ENCODE results near the gene NUTF2.

The NUTF2 gene

GRCh38 chr16:67846320-67847063 lies at the start of gene NUTF2:
TSS of gene NUTF2 (plus strand) at chr16:67846933. CDS start at chr16:67865131, 18,198 bp downstream.
- Mint-ChIP-seq H3K36me3 (ENCODE audit: insufficient read depth) (peaks cover 12% of the 10 kb centered on the region), H3K9me3 (no peaks in the 10 kb centered on the region), H3K4me3 (peak within 1 kb of the TSS; percentile 82), H3K4me1 (peaks cover 36% of the 10 kb centered on the region), H3K27ac (ENCODE audit: low read depth) (peak within 1 kb of the TSS; percentile 80), H3K27me3 (no peaks in the 10 kb centered on the region)
- peak; percentile 92 to 93 for DNase-seq (ENCODE audit: low spot score in 2 of 2)
- ATAC-seq (replicated peaks; ENCODE audit: extremely low read depth, poor library complexity, severe bottlenecking): peak; percentile 66

GRCh38 chr16:67800338-67800926 lies 46.3 kb upstream of the NUTF2 start:
- no peak for DNase-seq (ENCODE audit: low spot score in 2 of 2)
- peaks cover 61% of the 10 kb centered on the region for H3K4me1 Mint-ChIP-seq
- H3K4me3 Mint-ChIP-seq: no peak overlapping the region
- no peaks in the 10 kb centered on the region for H3K9me3 Mint-ChIP-seq
- ATAC-seq (replicated peaks; ENCODE audit: extremely low read depth, poor library complexity, severe bottlenecking): no peak
- H3K27me3 Mint-ChIP-seq: no peaks in the 10 kb centered on the region
- peaks cover 25% of the 10 kb centered on the region for H3K36me3 Mint-ChIP-seq (ENCODE audit: insufficient read depth)
- no peak overlapping the region for H3K27ac Mint-ChIP-seq (ENCODE audit: low read depth)

DNA sequence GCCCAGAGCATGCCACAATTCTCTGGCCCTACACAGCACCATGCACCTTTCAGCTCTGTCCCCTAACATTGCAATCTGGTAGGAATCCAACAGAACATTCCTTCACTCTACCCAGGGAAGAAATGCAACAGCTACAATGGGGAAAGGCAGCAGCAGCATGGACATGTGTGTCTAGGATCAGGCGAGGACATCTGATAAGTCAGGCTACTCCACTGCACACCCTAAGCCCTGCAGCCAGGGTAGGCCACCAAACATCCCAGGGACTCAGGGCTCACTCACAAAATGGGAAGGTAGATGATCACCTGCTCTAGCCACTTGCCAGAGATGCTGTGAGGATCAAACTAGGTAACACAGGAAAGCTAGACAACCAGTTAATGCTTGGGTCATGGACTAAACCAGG lies 45.5 kb upstream of the NUTF2 start:
- no peaks in the 10 kb centered on the region for H3K27me3 Mint-ChIP-seq
- DNase-seq (ENCODE audit: low spot score in 2 of 2): no peak
- H3K27ac Mint-ChIP-seq (ENCODE audit: low read depth): no peak overlapping the region
- ATAC-seq (replicated peaks; ENCODE audit: extremely low read depth, poor library complexity, severe bottlenecking): no peak
- peaks cover 64% of the 10 kb centered on the region for H3K4me1 Mint-ChIP-seq
- H3K36me3 Mint-ChIP-seq (ENCODE audit: insufficient read depth): peaks cover 29% of the 10 kb centered on the region
- H3K4me3 Mint-ChIP-seq: peak overlapping the region; percentile 34
- no peaks in the 10 kb centered on the region for H3K9me3 Mint-ChIP-seq

DNA sequence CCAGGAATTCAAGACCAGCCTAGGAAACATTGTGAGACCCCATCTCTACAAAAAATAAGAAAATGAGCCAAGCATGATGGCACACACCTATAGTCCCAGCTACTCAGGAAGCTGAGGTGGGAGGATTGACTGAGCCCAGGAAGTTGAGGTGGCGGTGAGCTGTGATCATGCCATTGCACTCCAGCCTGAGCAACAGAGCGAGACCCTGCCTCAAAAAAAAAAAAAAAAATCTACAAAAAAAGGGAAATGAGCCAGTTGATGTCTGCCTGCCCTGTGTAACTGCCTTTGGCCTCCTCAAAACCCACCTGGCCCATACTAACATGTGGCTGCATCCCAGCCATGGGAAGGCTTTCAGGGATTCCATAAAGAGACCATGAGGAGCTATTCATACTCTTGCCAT lies 44.9 kb upstream of the NUTF2 start:
- Mint-ChIP-seq H3K4me1 (peaks cover 59% of the 10 kb centered on the region), H3K36me3 (ENCODE audit: insufficient read depth) (peaks cover 26% of the 10 kb centered on the region), H3K9me3 (no peaks in the 10 kb centered on the region), H3K27me3 (no peaks in the 10 kb centered on the region), H3K4me3 (peak overlapping the region; percentile 34), H3K27ac (ENCODE audit: low read depth) (no peak overlapping the region)
- ATAC-seq (replicated peaks; ENCODE audit: extremely low read depth, poor library complexity, severe bottlenecking) (no peak), DNase-seq (ENCODE audit: low spot score in 2 of 2) (no peak)

- Mint-ChIP-seq H3K36me3 (ENCODE audit: insufficient read depth) (peaks cover 18% of the 10 kb centered on the region), H3K4me3 (peak overlapping the region; percentile 25), H3K27me3 (no peaks in the 10 kb centered on the region), H3K27ac (ENCODE audit: low read depth) (no peak overlapping the region), H3K4me1 (peaks cover 49% of the 10 kb centered on the region), H3K9me3 (no peaks in the 10 kb centered on the region)
- no peak for DNase-seq (ENCODE audit: low spot score in 2 of 2)
- ATAC-seq (replicated peaks; ENCODE audit: extremely low read depth, poor library complexity, severe bottlenecking): no peak
Measured at GRCh38 chr16:67803894-67804293, 42.8 kb upstream of the NUTF2 start.

- Mint-ChIP-seq H3K9me3 (no peaks in the 10 kb centered on the region), H3K27ac (ENCODE audit: low read depth) (peak overlapping the region; percentile 88), H3K27me3 (no peaks in the 10 kb centered on the region), H3K4me3 (peak overlapping the region; percentile 78), H3K36me3 (ENCODE audit: insufficient read depth) (peaks cover 18% of the 10 kb centered on the region), H3K4me1 (peaks cover 40% of the 10 kb centered on the region)
- ATAC-seq (replicated peaks; ENCODE audit: extremely low read depth, poor library complexity, severe bottlenecking) (no peak), DNase-seq (ENCODE audit: low spot score in 2 of 2) (no peak)
Measured at GRCh38 chr16:67804853-67805542, 41.7 kb upstream of the NUTF2 start.

GRCh38 chr16:67805718-67806427 lies 40.9 kb upstream of the NUTF2 start:
- no peaks in the 10 kb centered on the region for H3K9me3 Mint-ChIP-seq
- DNase-seq (ENCODE audit: low spot score in 2 of 2): no peak
- no peaks in the 10 kb centered on the region for H3K27me3 Mint-ChIP-seq
- H3K4me1 Mint-ChIP-seq: peaks cover 31% of the 10 kb centered on the region
- H3K4me3 Mint-ChIP-seq: peak overlapping the region; percentile 78
- peaks cover 13% of the 10 kb centered on the region for H3K36me3 Mint-ChIP-seq (ENCODE audit: insufficient read depth)
- ATAC-seq (replicated peaks; ENCODE audit: extremely low read depth, poor library complexity, severe bottlenecking): no peak
- H3K27ac Mint-ChIP-seq (ENCODE audit: low read depth): peak overlapping the region; percentile 88

GRCh38 chr16:67806428-67807147 lies 40.1 kb upstream of the NUTF2 start, which contains the start of the genes RANBP10 and TSNAXIP1:
TSS of gene RANBP10 (minus strand) at chr16:67806560. CDS start at chr16:67806536, 24 bp downstream.
TSS of gene TSNAXIP1 (plus strand) at chr16:67806889. CDS start at chr16:67807150, 261 bp downstream.
- peak within 1 kb of the TSS; percentile 78 for H3K4me3 Mint-ChIP-seq
- ATAC-seq (replicated peaks; ENCODE audit: extremely low read depth, poor library complexity, severe bottlenecking): peak; percentile 94
- H3K27me3 Mint-ChIP-seq: no peaks in the 10 kb centered on the region
- H3K36me3 Mint-ChIP-seq (ENCODE audit: insufficient read depth): peaks cover 13% of the 10 kb centered on the region
- H3K4me1 Mint-ChIP-seq: peaks cover 24% of the 10 kb centered on the region
- DNase-seq (ENCODE audit: low spot score in 2 of 2): peak; percentile 86 to 95
- no peaks in the 10 kb centered on the region for H3K9me3 Mint-ChIP-seq
- H3K27ac Mint-ChIP-seq (ENCODE audit: low read depth): peak within 1 kb of the TSS; percentile 88

DNA sequence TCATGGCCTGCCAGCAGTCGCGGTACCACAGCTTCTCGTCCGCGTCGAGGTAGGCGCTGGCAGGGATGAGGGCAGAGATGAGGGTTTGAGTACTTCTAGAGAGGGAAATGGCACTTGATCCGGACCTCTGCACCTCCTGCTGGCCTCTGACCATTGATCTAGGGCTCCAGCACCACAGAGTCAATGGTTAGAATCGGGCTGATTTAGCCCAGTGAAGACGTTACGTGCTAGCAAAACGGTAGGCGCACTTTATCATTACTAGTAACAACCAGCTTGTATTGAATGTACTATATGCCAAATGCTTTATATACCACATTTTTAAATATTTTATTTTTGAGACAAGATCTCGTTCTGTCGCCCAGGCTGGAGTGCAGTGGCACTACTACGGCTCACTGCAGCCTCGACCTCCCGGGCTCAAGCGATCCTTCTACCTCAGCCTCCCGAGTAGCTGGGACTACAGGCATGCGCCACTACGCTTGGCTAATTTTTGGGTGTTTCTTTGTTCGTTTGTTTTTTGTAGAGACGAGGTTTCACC lies 39.5 kb upstream of the NUTF2 start:
- Mint-ChIP-seq H3K9me3 (no peaks in the 10 kb centered on the region), H3K36me3 (ENCODE audit: insufficient read depth) (peaks cover 11% of the 10 kb centered on the region), H3K27ac (ENCODE audit: low read depth) (peak overlapping the region; percentile 88), H3K4me3 (peak overlapping the region; percentile 78), H3K27me3 (no peaks in the 10 kb centered on the region), H3K4me1 (peaks cover 18% of the 10 kb centered on the region)
- no peak for ATAC-seq (replicated peaks; ENCODE audit: extremely low read depth, poor library complexity, severe bottlenecking)
- no peak for DNase-seq (ENCODE audit: low spot score in 2 of 2)

GRCh38 chr16:67811899-67812298 lies 34.8 kb upstream of the NUTF2 start:
- no peak for ATAC-seq (replicated peaks; ENCODE audit: extremely low read depth, poor library complexity, severe bottlenecking)
- Mint-ChIP-seq H3K27me3 (no peaks in the 10 kb centered on the region), H3K36me3 (ENCODE audit: insufficient read depth) (no peaks in the 10 kb centered on the region), H3K27ac (ENCODE audit: low read depth) (no peak overlapping the region), H3K9me3 (no peaks in the 10 kb centered on the region), H3K4me1 (peaks cover 3% of the 10 kb centered on the region), H3K4me3 (no peak overlapping the region)
- DNase-seq (ENCODE audit: low spot score in 2 of 2): no peak

DNA sequence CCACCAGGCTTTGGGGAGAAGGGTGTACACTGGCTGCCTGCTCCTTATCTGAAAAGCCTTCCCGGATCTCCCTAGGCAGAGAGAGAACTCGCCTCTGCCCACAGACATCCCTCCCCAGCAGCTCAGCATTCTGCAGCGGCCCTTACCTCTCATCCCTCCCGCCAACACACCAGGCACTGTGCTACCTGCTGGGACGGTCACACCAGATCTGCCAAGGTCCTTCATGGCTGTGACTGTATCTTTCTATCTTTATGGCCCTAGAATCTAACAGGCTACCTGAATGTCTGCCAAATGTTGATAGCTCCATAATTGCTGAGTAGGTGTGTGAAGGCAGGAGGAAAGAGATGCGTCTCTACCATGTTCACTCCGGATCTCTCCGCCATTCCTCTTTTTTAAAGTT lies 32.2 kb upstream of the NUTF2 start:
- H3K27ac Mint-ChIP-seq (ENCODE audit: low read depth): no peak overlapping the region
- no peaks in the 10 kb centered on the region for H3K27me3 Mint-ChIP-seq
- no peaks in the 10 kb centered on the region for H3K36me3 Mint-ChIP-seq (ENCODE audit: insufficient read depth)
- no peaks in the 10 kb centered on the region for H3K4me1 Mint-ChIP-seq
- H3K9me3 Mint-ChIP-seq: no peaks in the 10 kb centered on the region
- H3K4me3 Mint-ChIP-seq: no peak overlapping the region
- ATAC-seq (replicated peaks; ENCODE audit: extremely low read depth, poor library complexity, severe bottlenecking) (no peak), DNase-seq (ENCODE audit: low spot score in 2 of 2) (no peak)
